HK-2 (cell line): ENCODE results near the gene HNMT.
"Not testable (repeated sequence)": the region's sequence is repeated elsewhere in the genome, so short reads cannot be mapped to it uniquely, and the experiment has no call there.

ENCODE experiments used
- DNase-seq: peaks from one replicate; pipeline ENCODE4 v3.0.0-alpha.2; 2018; ENCODE audit not compliant: unreplicated experiment

Gene HNMT

DNA sequence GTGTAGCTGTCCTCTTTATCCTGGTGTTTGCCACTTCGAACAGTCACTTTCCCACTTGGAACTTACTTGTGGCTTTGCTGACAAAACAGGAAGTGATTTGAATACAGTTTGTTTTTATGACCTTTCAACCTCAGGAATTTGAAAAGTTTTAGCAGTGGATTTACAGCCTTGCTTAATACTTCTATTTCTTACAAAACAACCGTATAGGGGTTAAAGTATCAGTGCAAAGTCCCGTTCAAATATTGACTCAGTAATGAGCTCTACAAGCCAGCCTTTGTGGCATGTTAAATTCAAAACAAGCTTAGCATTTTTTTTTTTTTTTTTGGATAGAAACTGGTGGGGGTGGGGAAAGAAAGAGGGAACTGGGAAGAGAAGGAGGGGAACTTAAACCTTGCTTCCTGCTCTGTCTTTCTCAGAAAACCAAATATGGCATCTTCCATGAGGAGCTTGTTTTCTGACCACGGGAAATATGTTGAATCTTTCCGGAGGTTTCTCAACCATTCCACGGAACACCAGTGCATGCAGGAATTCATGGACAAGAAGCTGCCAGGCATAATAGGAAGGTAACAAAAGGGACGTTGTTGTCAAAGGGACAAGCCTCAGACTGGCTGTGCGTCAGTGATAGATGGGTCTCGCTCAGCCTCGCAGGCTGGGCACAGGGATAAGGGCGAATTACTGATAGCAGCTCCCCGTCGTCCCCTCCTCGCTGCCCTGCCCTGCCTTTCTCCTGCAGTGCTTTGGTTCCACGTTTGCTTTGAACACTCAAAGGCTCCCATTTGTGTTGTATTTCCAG, at the start of gene HNMT:
Gene HNMT, plus strand, starts transcription at position 408 of the 793 bp plus-strand sequence. Its CDS starts 19 bp downstream, at position 427.
- DNase-seq, result peak; percentile 33

GRCh38 chr2:137921105-137921880, 43.0 kb upstream of the HNMT start:
- DNase-seq, result no peak

- not testable (repeated sequence) for DNase-seq
These were observed 42.1 kb upstream of the HNMT start for GRCh38 chr2:137922171-137922570.

DNA sequence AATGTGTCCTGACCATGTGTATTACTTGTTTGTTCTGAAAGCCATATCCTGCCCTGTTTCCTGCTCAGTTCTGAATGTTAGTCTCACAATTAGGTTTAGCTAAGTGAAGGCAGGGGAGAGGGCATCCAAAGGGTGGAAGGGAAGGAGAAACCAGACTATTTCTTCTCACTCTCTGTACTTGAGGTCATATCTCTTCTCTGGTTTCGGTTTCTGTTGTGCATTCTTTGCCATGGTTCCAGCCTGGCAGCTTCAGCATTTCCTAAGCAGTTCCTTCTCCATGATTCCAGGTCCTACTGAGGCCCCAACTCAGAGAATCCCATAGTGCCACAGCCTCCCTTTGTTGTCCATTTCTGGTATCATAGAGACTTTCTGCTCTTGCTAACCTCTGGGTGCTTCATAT, 40.3 kb upstream of the HNMT start:
- no peak for DNase-seq

GRCh38 chr2:137925599-137925998, 38.7 kb upstream of the HNMT start:
- DNase-seq, result no peak

DNA sequence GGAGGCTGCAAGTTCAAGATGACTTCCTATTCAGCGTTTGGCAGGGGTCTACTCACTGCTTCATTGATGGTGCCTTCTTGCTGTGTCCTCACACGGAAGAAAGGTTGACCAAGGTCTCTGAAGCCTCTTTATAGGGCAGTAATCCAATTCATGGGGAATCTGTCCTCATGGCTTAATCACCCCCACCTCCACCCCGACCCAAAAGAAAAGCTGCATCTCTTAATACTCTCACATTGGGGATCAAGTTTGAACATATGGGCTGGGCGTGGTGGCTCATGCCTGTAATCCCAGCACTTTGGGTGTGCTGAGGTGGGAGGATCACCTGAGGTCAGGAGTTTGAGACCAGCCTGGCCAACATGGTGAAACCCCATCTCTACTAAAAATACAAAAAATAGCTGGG, 36.4 kb upstream of the HNMT start:
- DNase-seq, result no peak

- DNase-seq, result no peak
These were observed 35.4 kb upstream of the HNMT start for GRCh38 chr2:137928547-137929518.

DNA sequence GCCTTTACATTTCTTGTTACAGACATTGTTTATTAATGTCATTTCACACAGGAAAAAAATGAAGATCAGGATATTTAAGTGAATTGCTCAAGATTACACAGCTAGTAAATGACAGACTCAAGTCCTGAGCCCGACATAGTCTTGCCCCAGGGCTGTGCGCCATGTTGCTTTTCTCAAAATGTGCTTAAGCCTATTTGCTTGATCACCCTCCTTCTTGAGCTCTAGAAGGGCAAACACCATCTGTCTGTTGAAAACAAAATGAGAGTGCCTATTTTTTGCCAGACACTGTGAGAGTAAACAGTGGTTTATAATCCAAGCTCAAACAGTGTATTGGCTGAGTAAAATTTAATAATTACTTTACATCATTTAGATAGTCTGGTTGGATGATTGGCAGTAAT, 34.8 kb upstream of the HNMT start:
- no peak for DNase-seq

GRCh38 chr2:137930146-137930545, 34.1 kb upstream of the HNMT start:
- DNase-seq, result no peak

DNA sequence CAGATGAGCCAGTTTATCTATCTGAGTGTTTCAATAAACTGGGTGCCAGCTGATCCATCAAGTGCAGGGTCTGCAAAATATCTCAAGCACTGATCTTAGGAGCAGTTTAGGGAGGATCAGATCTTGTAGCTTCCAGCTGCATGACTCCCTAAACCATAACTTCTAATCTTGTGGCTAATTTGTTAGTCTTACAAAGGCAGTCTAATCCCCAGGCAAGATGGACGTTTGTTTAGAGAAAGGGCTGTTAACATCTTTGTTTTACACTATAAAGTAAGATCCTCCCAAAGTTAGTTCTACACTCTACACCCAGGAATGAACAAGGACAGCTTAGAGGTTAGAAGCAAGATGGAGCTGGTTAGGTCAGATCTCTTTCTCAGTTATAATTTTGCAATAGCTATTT, 28.7 kb upstream of the HNMT start:
- no peak for DNase-seq

GRCh38 chr2:137937246-137937645, 27.0 kb upstream of the HNMT start:
- DNase-seq, result no peak

GRCh38 chr2:137937778-137938177, 26.5 kb upstream of the HNMT start:
- DNase-seq, result no peak

DNA sequence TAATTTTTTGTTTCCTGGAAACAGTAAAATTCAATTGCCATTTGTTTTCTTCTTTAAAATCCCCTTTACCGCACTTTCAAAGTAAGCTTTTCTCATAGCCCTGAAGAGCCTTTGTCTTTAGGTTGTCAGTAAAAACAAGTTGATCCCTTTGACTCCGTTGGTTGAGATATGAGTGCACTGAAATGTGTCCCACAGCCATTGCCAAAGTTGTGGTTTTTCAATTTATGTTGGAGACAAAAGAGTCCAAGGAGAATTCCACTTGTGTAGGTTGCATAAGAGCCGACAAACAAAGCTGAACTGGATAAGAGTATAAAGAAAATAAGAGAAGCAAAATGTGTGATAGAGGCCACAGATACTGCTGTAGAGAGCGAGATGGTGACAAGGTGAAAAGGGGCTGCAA, 26.1 kb upstream of the HNMT start:
- no peak for DNase-seq

DNA sequence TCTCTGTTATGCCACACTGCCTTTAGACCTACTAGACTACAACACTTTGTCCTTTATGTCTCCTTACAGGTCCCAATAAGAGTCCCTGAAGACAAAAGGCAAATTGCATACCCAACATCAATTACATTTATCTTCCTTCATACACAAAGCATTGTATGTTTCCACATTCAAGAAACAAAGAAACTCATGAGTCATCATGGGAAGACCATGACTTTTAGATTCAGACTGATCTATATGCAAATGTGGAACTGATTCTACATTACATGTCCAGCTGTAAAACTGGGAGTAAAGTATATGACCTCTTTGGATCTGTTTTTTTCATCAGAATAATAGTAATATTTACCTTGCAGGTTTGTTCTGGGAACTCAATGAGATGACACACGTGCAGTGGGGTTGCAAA, 25.2 kb upstream of the HNMT start:
- DNase-seq, result no peak

DNA sequence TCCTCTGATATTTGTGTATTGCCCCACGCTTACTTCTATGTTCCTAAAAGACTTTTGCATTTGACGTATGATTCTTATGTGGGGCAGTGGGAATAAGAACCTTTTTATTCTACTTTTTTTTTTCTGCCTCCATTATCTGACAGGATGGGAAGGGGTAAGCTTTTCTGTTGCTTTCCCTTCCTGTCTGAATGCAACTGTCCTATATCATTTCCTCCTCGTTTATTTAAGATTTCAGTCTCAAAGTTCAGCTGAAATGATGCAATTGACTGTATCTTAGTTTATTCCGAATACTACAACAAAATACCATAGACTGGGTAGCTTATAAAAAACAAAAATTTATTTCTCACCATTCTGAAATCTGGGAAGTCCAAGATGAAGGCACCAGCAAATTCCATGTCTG, 24.1 kb upstream of the HNMT start:
- DNase-seq, result no peak

DNA sequence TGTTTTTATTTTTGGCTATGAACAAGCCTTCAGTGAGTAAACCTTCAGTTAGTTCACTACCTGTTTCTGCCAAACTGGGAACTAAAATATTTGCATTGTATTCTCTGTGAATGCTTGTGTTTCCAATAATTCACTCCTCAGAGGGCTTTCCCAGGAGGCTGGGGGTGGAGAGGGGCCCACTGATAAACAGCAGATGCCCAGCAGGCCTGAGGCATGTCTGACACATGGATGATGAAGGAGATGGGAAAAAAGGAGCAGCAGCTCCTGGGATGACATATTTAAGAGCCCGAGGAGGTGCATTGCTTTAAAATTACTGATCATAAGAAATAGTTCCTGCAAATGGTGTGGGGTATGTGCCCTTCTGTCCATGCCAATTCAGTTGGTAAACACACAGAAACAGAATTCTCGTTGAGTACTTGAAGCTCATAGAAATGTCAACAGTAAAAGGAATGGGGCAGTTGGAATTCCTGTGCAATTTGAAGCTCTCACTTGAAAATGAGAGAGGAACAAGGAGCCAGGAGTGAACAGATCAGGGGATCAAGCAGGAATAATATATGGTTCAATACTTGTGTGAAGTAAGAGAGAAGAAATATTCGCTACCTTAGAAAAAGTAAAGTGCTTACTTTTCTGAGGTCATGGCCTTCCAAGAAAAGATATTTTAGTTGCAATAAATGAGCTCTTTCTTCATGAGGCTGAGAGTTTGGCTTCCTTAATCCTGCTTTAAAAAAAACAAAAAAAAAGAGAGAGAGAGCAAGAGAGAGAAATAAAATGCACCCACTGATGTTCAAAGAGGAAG, 22.0 kb upstream of the HNMT start:
- no peak for DNase-seq

DNA sequence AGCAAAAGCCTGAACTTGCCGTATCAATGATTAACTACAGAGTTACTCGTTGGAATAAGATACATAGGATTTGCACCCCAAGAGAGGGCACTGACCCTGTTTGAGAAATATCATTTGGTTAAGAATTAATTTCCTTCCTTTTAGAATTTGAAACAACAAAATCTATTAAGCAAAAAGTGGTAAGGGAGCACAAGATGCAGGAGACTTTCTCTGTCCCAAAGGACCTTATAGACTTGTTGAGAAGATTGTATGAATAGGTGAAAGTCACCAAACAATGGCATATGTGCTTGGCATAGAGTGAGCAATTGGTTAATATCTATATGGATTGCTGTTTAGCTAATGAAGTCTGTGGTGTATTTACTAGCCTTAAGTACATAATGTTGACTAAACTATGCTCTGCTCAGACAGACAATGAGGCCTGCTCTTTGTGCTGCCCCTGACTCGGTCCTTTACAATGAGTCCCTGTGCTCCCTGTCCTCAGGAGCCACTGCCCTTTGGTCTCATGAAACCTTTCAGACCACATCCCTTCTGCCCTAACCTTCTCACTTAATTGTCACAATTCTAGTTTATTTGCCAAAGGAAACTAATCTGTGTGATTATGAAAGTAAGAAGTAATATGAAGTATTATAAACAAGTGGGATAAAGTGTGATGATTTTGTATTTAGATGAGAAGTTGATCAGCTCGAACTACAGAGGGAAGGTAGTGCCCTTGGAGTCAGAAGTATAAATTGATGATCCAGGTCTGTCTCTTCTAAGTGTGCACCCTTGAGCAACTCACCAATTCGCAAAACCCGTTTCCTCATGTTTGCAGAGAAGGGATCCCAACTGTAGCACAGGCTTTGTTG, 21.2 kb upstream of the HNMT start:
- DNase-seq, result no peak

DNA sequence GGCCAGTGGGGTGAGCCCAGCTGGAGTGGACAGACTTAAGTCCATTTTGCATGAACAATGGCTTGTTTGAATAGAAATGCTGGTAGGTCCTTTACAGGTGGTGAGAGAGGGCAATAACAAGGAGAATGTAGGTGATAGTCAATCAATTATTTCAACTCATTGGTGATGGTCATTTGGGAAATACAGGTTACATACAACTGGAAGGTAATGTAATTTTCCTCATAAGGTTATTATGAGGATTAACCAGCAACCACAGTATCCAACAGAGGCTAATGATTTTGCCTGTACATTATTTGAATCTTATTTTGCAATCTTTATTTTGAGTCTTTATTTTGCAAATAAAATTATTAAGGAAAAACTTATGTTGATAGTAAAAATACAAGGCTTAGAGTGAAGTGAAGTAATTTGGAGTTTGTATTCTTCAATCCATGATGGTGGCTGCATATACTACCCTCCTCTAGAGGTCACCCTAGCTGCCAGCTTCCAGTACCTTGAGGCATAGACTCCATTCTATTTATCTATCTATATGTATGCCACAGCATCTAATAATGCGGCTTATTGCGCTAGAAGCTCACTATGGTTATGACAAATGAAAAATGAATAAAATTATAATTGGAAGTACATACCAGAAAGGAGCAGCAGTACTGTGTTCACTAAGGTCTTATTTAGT, 20.5 kb upstream of the HNMT start:
- no peak for DNase-seq

GRCh38 chr2:137944714-137945113, 19.6 kb upstream of the HNMT start:
- DNase-seq, result no peak

DNA sequence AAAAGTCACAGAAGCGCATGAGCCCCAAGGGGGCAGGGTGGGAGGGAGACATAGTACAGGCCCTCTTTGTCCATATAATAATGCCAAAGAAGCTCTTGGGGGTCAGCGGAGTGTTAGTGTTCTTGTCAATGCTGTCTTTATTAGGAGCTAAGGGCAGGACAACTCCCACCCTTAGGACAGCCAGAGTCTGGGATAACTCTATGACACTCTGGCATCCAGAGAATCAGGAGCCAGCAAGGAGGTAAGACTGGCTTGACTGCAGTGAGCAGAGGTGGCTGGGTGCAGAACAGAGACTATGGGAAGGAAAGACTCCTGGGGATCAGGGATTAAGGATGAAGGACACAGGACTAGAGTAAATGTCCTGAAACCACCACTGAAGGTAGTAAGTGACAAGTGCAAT, 19.0 kb upstream of the HNMT start:
- DNase-seq, result no peak
